DMS53 (cell line): ENCODE measurements around the gene ABHD10.

Experiments
- DNase-seq: peaks from one replicate; lab custom pipeline; 2025; lab: John Stamatoyannopoulos, UW

The ABHD10 gene

DNA sequence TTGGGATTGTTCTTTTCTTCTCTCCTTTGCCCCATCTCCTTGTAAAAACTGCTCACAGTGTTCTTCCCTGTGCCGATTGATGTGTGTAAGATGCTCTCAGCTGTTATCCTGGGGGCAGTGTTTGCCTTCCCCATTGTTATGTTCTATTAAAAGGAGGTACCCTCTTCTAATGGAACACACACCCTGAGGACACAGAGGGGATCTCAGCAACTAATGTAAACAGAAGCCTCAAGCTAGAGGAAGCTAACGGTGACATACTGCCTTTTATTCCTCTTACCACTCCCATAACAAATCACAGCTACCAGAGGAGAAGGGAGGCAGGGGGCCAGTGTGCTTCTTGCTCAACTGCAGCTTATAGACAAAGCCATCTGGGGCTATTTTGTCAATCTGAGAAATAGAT, 22.1 kb downstream of the ABHD10 start:
- DNase-seq, result no peak

DNA sequence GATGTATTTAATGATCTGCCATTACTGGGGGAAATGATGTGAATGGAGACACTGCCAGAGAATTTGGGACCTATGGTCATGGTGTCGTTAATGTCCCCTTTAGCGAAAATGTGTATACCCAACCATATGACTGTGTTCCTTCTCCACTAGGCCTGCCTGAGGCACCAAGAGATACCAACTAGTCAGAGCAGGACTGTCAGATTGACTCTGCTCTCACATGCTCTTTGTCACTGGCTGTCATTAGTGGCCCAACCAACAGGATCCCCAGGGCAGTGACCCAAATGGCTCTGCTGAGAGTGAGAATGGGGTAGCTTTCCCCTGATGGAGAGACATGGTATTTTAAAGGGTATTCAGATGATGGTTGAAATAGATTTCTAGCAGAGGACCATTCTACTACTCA, 22.7 kb downstream of the ABHD10 start:
- no peak for DNase-seq

DNA sequence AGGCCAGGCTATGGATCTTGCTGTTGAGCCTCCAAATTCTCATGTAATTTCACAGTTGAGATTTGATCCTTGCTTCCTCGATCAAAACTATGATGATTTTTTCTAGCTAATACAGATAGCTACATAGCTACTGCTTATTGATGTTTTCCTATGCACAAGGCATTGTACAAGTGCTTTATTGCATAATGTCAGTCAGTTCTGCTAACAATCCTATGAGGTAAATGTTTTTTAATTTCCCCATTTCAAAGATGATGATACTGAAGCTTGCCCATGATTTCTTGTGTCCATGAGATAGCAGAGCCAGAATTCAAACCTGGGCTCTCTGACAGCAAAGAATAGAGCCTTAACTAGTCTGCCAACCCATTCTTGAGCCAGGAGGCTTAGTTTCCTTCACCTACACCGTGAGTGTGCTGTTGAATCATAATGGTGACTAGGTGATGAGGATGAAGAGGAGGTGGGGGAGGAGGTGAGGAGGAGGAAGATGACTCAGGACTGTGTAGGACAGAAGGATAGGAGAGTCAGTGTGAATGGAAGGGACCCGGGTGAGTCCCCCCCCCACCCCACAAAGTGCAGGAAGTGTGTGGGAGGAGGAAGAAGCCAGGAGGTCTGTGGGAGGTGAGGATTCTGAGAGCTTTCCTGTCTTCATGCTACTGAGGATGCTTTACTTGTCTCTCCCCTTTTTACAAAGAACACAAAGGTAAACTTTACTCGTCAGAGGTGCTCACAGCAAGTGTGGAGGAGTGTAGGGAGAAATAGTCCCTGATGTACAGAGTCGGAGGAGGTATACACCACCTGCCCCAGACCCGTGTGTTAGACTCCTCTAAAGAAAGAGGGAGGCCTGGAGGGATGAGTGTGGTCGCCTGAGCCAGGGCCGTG, 23.5 kb downstream of the ABHD10 start:
- no peak for DNase-seq

DNA sequence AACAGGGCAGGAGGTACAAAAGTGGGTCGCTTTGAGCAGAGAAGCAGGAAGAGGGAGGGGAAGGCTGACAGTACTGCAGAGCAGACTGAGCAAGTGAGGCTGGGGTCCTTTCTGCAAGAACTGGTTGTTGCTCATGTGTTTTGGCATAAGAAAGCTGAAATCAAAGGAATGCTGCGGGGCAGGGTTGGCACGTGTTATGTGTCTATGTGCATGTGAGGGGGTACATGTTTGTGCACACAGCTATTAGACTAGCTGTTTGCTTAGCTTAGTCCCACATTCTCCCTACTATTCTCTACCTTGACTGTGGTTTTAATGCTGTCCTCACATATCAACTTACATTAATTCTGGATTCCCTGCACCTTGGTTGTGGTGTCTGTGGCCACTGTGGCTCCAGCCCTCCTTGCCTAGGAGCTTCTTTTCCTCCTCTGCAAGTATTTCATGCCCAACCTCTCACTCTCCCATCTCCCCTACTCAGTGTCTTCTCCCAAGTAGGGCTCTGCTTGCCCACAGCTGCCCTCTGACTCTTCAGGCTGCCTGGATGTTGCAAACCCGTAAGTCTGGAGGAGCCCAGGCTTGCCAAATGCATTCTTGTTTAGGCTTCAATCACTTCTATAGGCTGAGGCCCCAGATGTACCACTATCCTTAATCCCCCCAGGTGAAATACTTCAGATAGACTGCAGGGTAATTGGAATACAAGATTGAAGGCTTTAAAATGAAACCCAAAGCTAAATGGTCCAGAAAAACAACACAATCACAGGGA, 24.7 kb downstream of the ABHD10 start:
- no peak for DNase-seq

DNA sequence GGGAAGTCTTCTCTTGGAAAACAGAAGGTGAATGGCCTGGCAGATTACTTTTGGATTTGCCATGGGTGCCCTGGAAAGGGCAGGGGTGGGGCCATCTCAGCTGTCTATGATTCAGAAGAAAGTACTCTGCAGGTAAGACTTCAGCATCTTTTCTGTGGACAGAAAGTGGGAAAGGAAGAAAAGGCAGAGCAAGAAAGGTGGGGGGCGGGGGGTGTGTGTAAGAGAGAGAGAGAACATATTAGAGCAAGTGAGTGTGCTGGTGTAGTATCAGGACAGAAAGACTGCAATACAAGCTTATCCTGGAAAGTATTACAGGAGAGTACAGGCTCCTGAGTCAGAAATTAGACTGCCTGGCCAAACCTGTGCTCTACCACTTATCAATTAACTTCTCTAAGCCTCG, 25.4 kb downstream of the ABHD10 start:
- DNase-seq, result no peak

DNA sequence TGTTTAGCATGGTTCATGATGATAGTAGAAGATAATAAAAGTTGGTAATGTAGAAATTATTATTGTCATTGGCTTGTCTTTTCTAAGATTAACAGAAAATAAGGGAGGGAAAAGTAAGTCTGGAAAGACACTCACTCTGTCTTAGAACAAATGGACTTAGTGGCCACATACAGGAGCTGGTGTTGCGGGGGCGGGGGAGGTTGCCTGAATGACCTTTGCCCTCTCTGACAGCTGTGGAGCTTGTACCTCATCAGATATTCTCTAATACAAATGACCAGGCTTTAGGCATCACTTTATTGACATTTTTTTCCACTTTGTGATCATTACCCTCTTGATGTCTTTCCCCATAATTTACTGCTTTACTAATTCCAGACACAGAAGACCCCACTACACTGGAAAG, 25.8 kb downstream of the ABHD10 start:
- peak; percentile 24 for DNase-seq

DNA sequence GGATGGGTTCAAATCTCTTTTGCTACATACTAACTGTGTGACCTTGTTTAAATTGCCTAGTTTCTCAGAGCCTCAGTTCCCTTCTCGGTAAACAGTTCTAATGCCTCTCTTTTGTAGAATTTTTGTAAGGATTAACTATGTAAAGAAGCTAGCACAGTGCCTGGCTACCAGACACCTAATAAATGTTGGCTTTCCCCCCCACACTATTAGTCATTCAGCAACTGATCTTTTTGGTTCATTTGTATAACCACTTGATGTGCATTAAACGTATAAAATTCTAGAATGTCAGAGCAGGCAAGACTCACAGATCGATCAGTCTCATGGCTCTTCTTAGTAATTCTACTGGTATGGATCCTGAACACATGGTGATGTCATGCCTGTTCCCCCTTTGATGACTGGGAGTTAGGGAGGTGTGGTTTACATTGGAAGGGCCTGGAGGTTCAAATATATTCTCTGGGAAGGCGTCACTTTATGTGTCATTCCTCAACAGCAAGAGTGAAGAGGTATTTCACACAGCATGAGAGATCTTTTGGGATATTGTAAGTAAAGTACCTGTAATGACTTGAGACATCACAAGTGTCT, 26.4 kb downstream of the ABHD10 start:
- peak; percentile 38 for DNase-seq

DNA sequence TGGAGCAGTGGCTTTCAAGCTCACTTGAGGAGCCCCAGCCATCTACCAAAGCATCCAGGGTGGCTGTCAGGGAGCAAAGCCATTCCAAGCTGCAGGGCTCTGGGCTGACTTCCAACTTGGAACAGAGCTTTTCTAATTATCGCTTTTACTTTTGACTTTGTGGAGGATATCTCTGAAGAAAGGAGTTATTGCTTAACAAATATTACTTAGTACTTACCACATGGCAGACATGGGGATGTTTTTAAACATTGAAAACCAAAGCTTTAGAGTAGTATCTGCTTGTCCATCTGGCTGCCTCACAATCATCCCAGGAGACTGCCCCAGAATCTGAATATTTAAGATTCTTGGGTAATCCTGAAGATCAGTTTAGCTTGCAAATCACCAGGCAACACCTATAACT, 28.8 kb downstream of the ABHD10 start:
- DNase-seq, result no peak

DNA sequence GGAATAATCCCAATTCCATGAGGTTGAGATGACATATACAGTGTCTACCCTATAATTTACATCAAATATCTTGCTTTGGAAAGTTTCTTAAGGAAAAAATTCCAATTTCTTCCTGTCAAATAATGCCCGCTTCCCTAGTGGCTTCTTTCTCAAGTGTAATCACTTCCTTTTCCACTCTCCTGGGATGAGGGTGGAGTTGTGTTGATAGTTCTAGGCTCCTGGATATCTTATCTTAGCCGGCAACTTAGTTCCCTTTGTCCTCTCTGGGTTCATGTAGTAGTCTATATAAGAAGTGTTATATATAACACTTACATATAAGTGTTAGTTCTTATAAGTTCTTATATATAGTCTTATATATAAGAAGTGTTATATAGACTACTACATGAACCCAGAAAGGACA, 30.8 kb downstream of the ABHD10 start:
- no peak for DNase-seq

DNA sequence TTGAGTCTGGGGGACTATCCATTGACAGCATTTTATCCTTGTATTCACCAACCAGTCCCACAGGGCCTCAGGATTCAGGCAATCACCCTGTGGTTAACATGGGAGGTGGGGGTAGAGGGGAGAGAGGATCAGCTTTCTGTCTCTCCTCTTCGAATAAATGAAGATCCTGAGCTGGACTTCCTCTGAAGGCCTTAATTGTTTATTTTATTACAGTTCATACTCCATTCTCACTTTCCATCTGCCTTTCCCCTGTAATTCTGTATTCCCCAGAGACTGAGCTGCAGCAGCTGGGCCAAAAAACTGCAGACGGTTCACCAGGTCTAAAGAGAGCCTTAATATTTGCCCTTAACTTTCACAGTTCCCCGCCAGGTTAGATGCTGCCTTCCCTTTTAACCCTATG, 31.8 kb downstream of the ABHD10 start:
- no peak for DNase-seq

DNA sequence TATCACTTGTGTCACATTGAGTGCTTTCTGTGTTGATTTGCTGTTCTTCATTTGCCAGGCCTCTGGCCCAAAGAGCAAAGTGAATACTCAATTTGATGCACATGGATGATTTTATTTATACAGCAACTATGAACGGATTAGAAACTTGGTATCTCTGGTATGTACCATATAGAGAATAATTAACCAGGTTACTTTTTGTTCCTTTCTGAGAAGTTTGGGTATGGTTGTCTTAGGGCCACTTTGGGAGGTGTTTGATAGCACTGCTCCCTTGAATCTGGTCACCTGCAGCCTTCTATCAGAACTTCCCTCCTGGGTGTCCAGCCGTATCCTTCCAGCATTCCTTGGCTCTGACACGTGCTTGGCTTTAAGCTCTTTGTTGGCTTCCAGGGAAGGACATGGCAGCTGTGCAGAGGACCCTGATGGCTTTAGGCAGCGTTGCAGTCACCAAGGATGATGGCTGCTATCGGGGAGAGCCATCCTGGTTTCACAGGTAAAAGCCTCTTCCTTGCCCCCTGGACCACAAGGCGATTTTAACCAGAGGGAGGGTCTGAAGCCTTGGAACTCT, 32.6 kb downstream of the ABHD10 start:
- no peak for DNase-seq

DNA sequence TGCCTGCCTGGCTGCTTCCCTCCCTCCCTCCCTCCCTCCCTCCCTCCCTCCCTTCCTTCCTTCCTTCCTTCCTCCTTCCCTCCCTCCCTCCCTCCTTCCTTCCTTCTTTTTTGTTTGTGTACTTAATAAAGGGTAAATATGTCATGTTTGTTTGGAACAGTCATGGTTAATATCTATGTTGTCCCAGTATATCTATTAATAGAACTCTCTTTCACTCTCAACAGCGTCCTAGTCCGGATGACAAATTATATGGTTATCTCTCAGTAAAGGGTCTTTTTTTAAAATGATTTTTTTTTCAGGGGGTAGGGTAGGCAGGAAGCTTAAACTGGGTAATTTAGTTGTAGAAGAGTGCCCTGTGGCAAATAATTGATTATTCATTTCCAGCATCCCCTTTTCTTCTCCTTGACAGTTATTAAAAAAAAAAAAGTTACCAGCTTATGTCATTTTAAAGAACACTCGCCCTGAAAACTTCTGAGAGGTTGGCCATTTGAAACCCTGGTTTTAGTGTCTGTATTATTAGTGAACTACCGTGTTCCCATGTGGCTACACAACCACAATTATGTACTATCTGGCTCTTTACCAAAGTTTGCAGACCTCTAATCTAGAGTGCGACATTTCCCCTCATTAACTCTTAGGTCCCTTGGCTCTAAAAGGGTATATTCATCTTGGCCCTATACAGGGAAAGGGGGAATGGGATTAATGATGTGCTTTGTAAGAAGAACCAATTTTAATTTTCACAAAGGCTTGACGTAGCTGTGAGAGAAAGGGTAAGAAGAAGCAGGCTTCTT, 33.6 kb downstream of the ABHD10 start:
- DNase-seq, result no peak

DNA sequence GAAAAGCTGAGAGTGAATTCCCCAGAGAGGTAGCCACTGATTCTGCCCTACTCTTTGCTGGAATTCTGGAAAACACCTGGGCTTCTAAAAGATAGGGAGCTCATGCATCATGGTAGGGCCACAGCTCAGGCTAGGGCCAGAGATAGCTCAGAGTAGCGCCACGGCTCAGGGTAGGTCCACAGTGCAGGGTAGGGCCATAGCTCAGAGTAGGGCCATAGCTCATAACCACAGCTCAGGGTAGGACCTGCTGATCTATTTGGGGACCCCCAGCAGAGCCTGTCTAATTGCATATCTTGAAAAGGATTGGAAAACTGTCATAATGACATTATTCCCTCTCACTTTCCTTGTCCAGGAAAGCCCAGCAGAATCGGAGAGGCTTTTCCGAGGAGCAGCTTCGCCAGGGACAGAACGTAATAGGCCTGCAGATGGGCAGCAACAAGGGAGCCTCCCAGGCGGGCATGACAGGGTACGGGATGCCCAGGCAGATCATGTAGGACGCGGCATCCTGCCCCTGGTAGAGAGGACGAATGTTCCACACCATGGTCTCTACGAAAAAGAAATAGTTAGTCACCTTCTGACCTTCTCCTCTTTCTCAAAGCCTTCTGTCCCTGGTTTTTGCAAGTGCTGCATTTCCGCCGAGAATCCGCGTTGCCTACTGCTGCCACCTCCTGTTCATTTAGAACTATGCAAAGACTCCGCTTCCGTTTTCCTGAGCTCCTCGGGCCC, 34.4 kb downstream of the ABHD10 start:
- DNase-seq, result peak; percentile 85

DNA sequence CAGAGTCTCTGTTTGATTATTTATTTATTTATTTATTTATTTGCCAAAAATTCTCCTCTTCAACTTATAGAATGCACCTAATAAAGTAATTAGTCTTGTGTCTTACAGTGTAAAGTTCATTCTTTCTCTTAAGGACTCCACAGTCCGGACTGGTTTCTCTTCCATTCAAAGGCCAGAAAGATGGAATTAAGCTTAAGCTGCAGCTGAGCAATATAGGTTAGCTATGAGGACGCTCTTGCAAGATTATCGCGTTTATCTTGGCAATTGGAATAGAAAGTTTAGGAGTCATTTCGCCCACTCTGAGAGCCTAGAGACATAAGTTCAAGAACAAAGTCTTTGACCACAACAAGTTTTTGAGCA, 34.9 kb downstream of the ABHD10 start:
- DNase-seq, result no peak

DNA sequence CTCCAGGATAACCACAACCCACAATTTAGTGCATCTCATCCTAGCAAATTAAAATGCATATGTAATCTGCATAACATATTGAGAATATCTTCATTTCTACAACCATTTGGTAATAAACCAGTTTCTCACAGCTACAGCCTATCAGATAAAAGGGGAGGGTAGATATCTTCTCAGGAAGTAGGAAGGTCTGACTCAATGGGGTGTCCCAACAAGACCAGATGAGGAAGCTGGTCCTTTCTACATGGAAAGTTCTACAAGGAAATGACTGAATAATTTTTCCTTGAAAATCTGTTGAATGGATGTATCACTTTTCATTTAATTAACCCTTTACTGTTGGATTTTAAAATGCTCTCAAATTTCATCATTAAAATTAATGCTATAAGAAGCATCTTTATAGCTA, 38.3 kb downstream of the ABHD10 start:
- no peak for DNase-seq

DNA sequence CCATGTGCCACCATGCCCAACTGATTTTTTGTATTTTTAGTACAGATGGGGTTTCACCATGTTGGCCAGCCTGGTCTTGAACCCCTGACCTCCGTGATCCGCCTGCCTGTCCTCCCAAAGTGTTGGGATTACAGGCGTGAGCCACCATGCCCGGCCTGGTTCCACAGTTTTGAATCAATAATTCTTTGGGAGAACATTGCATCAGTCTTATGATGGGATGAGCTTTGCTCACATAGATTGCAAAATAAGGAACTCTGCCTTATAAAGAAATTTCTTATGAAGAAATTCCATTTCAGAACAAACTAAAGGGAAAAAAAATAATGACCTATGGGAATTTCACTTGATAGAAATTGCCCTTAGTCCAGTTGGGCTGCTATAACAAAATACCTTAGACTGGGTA, 39.9 kb downstream of the ABHD10 start:
- no peak for DNase-seq

DNA sequence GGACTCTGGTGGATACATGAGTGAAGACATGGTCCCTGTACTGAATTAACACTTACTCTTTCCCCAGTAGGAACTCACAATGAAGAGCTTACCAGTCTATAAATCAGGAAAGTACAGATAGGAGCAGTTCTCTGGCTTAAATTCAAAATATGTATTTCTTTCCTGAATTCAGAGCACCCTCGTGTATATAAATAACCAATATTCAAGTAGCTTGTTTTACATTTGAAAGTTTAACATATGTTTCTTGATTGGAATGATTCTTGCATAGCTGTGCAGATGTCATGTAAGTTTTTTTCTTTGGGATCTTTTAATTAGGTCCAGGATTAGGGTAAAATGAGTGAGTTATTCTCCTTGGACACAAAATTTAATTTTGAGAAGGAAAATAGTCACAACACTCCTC, 40.9 kb downstream of the ABHD10 start:
- no peak for DNase-seq

DNA sequence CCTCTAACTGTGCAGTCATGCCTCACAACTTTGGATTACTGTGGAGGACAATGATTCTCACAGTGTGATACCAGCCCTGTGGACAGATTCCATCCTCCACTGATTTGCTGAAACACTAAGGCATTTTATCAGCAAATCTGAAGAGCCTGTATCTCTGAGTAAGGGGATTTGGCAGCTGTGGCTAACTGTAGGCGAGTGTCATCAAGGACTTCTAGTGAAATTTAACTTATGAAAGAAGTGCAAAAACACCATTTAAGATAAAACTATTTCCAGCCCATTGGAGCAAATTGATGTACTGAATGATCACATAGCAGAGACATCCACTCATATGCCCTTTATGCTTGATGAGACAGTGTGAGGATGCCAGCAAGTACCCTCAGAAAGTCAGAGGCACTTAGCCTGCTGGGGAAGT, 41.9 kb downstream of the ABHD10 start:
- no peak for DNase-seq

DNA sequence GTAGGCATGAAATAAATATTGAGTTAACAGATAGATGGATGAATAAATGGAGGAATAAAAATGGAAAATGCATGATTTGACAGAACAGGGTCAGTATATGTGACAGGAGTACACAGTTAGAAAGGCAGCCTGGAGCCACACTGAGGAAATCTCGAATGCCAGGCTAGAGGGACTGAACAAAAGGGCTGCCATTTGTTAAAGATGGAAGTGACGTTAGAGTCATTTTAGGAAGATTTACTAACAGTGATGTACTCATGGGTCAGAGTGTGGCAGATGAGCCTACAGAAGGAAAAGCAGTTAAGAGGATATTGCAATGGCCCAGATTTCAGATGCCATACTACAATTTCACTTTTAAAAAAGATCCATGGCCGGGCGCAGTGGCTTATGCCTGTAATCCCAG, 48.3 kb downstream of the ABHD10 start:
- DNase-seq, result no peak

DNA sequence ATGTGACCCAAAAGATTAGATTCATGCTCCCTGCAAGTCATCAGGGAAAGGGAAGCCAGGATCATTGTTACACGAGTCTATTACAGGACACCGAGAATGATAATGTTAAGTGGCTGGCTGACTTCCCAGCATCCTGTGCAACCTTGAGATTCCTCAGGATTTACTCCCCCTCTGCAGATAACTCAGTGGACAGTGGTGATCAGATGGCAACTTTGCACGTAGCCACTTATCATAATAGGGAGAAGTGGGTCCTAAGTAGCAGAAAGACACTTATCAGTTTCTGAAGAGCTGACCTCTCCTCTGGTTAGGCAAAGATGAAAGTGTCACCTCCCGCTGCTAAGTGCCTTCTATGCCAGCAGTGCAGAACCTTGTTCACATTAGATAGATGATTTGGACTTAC, 49.0 kb downstream of the ABHD10 start:
- peak; percentile 36 for DNase-seq

DNA sequence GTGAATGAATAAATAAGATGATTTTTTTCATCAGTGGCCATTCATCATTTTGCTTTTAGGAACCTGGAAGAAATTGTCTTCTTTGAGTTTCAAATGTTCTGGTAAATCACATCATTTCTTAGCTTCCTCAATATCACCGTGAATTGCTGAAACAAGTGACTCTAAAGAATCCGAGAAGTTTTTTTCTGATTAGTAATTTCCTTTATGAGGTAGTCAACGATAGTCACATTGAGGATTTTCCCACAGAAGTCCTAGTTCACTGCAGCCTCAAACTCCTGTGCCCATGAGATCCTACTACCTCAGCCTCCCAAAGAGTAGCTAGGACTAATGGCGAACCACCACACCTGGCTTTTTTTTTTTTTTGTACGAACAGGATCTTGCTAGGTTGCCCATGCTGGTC, 52.1 kb downstream of the ABHD10 start:
- DNase-seq, result no peak
